GM18499 (cell line): ENCODE data around the gene ZNF618.

Experiments used
- ATAC-seq: cut with Tn5 transposase; IDR thresholded peaks from one replicate; pipeline ENCODE4 v1.9.1; 2021; ENCODE audit warnings: moderate number of reproducible peaks; ENCODE audit not compliant: insufficient read depth, unreplicated experiment

ZNF618 gene

GRCh38 chr9:113876151-113876992 lies at the start of gene ZNF618:
TSS of gene ZNF618 (plus strand) at chr9:113876309. CDS start at chr9:113876381, 72 bp downstream.
- ATAC-seq, result no peak

GRCh38 chr9:113828221-113828620 lies 47.9 kb upstream of the ZNF618 start:
- ATAC-seq, result no peak

GRCh38 chr9:113837334-113837733 lies 38.8 kb upstream of the ZNF618 start:
- ATAC-seq, result no peak

- no peak for ATAC-seq
Measured at GRCh38 chr9:113842086-113842485, 34.0 kb upstream of the ZNF618 start.

GRCh38 chr9:113844466-113844865 lies 31.6 kb upstream of the ZNF618 start:
- no peak for ATAC-seq

GRCh38 chr9:113851359-113851758 lies 24.8 kb upstream of the ZNF618 start:
- ATAC-seq, result no peak

- no peak for ATAC-seq
Measured at GRCh38 chr9:113851873-113852272, 24.2 kb upstream of the ZNF618 start.

- no peak for ATAC-seq
Measured at GRCh38 chr9:113853333-113853732, 22.8 kb upstream of the ZNF618 start.

GRCh38 chr9:113854310-113854709 lies 21.8 kb upstream of the ZNF618 start:
- ATAC-seq, result no peak

- no peak for ATAC-seq
Measured at GRCh38 chr9:113857875-113858274, 18.2 kb upstream of the ZNF618 start.

- no peak for ATAC-seq
Measured at GRCh38 chr9:113858282-113858681, 17.8 kb upstream of the ZNF618 start.

- no peak for ATAC-seq
Measured at GRCh38 chr9:113863345-113863744, 12.8 kb upstream of the ZNF618 start.

- ATAC-seq, result no peak
Measured at GRCh38 chr9:113868501-113868900, 7.6 kb upstream of the ZNF618 start.

GRCh38 chr9:113872485-113873143 lies 3.5 kb upstream of the ZNF618 start:
- no peak for ATAC-seq

GRCh38 chr9:113873446-113873845 lies 2.7 kb upstream of the ZNF618 start:
- no peak for ATAC-seq

GRCh38 chr9:113873926-113874325 lies 2.2 kb upstream of the ZNF618 start:
- ATAC-seq, result no peak

GRCh38 chr9:113875459-113876150 lies 504 bp upstream of the ZNF618 start:
- no peak for ATAC-seq

GRCh38 chr9:113876993-113877368 lies 872 bp downstream of the ZNF618 start:
- ATAC-seq, result no peak

- ATAC-seq, result no peak
Measured at GRCh38 chr9:113879318-113879717, 3.2 kb downstream of the ZNF618 start.

- ATAC-seq, result no peak
Measured at GRCh38 chr9:113879911-113880310, 3.8 kb downstream of the ZNF618 start.

GRCh38 chr9:113882181-113882580 lies 6.1 kb downstream of the ZNF618 start:
- no peak for ATAC-seq
